Measurements from ENCODE around the gene DNMT1.
"Not testable (repeated sequence)": the region's sequence is repeated elsewhere in the genome, so short reads cannot be mapped to it uniquely, and the experiment has no call there.

DNMT1 gene

DNA sequence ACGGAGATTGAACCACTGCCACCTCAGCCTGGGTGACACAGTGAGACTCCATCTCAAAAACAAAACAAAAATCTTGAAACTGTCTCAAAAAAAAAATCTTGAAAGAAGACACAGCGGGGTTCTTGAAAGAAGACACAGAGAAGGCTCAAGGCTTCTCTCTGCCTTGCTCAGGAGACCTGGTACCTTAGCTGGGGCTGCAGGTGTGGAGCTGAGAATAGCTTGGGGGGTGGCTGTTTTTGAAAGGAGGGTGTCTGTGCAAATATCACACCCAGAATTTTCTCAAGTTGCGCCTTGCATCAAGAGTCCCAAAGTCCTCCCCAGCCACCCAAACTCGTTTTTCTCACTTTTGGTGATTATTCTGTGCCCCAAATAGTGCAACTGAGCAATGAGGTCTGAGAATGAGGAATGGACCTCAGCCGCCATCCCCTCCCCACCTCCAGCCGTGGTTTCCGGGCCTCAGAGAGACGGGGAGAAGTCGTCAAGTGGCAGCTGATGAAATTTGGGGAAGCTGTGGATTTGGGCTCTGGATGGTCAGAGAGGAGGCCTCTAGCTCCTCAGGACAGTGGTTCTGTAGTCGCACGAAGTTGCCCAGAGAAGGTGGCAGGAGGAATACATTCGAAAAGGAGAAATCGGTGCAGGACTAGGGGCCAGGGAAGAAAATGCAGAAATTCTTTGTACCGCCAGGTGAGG lies 27.6 kb upstream of the DNMT1 start:
- in situ Hi-C loops (cut with MboI; ENCODE audit: low sequenced_read_pairs), result no loop called here

DNA sequence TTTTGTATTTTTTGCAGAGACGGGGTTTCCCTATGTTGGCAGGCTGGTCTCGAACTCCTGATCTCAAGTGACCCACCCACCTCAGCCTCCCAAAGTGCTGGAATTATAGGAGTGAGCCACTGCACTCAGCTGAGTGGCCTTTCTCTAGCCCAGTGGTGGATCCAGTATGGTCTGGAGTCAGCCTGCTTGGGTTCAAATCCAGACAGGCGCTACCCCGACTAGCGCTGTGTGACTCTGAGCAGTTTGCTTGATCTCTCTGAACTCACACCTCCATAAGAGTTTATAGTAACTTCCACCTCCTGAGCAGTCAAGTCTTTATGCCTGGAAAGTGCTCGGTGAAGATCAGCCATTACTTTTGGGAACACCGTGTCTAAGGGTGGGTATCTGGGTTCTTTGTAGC lies 25.9 kb upstream of the DNMT1 start:
- in situ Hi-C loops (cut with MboI; ENCODE audit: low sequenced_read_pairs), result no loop called here

DNA sequence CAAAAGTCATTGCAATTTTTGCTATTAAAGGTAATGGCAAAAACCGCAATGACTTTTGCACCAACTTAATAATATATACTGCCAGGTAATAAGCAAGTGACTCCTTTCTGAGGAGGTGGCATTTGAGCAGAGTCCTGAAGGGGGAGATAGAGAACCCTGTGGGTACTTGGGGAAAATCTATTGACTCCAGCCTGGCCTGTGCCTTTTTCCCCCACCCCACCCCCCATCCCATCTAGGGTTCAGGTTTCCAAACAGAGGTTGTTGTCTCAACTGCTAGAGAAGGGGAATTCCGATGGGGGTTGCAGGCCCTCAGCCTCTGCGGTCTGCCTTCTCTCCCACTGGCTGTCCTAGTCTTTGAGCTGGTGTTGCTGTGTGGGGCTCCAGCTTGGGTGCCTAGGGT lies 24.9 kb upstream of the DNMT1 start:
- in situ Hi-C loops (cut with MboI; ENCODE audit: low sequenced_read_pairs), result no loop called here

DNA sequence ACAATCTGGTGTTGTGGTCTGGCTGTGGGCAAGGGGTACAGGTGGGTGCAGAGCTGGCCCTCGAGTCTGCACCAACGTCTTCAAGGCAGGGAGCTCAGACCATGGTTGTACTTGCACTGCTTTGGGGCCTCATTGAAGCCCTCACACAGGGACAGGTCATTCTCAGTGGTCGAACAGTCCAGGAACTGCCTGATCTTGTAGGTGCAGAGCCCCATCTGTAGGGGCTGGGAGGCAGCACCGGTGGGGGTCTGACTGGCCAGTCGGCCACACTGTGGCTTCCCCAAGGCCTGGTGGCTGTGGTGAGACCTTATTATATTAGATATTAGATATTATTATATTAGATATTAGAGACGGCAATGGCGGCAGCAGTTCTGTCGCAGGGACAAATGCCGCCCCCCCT lies 22.3 kb upstream of the DNMT1 start:
- in situ Hi-C loops (cut with MboI; ENCODE audit: low sequenced_read_pairs), result no loop called here

DNA sequence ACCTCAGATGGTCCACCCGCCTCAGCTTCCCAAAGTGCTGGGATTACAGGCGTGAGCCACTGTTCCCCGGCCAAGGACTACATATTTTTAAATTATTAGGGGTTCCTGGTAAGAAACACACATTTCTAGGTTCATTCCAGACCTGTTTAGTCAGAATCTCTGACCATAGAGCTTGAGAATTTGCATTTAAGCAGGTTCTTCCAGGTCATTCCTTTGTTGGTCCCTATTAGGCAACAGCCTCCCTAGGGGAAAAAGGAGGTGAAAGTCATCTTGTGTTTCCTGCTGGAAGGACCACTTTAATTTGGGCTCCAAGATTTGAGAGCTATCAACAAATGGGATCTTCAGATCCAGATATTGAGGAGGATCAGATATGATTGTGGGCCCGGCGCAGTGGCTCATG lies 20.0 kb upstream of the DNMT1 start:
- in situ Hi-C loops (cut with MboI; ENCODE audit: low sequenced_read_pairs), result no loop called here

DNA sequence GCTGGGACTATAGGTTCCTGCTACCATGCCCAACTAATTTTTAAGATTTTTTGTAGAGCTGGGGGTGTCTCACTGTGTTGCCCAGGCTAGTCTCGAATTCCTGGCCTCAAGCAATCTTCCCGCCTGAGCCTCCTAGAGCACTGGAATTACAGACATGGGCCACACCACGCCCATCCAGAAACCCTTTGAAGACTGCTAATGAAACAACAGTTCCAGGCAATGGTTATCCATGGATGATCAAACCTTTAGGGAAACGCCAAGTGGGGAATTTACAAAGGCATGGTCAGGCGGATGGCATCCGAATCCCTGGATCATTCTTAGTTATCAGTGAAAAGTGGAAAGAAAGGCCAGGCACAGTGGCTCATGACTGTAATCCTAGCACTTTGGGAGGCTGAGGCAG lies 16.9 kb upstream of the DNMT1 start:
- in situ Hi-C loops (cut with MboI; ENCODE audit: low sequenced_read_pairs), result no loop called here

DNA sequence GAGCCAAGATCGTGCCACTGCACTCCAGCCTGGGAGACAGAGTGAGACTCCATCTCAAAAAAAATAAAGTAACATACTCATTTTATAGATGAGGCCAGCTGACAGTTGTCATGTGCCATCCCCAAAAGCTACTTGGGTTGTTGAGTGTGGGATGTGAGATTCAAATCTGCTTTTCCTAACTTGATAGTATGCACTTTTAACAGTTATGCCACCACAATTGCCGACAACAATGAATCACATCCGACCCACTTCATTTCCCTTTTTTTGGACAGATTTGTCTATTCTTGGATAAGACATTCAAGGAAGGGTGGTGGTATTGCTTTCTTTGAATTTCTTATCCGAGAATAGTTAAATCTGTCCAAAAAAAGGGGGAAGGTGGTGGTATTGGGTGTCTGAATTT lies 16.3 kb upstream of the DNMT1 start:
- in situ Hi-C loops (cut with MboI; ENCODE audit: low sequenced_read_pairs), result no loop called here

DNA sequence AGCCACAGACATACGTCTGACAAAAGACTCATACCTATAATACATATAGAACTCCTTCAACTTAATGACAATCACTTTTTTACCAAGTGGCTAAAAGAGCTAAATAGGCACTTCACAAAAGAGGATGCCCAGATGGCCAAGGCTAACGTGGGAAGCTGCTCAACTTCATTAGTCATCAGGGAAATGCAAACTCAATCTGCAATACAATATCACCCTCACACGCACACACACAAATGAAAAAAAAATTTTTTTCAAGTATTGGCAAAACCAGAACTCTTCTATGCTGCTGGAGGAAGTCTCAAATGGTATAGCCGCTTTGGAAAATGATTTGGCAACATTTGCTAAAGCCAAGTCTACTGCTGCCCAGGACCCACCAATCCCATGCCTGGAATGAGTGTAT lies 14.6 kb upstream of the DNMT1 start:
- in situ Hi-C loops (cut with MboI; ENCODE audit: low sequenced_read_pairs), result no loop called here

DNA sequence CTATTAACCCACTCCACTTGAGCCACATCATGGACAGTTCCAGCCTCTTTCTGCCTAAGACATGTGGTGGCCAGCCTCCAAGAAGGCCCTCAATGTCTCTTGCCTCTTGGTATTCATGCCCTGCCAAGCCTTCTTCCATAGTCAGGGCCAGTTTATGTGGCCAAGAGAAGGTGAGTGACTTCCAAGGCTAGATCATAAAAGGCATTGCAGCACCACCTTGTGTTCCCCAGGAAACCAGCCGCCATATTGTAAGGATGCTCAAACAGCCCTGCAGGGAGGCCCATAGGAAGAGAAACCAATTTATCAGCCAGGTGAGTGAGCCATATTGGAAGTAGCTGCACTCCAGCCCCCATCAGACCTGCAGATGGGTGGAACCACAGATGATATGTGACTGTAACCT lies 12.3 kb upstream of the DNMT1 start:
- in situ Hi-C loops (cut with MboI; ENCODE audit: low sequenced_read_pairs), result no loop called here

DNA sequence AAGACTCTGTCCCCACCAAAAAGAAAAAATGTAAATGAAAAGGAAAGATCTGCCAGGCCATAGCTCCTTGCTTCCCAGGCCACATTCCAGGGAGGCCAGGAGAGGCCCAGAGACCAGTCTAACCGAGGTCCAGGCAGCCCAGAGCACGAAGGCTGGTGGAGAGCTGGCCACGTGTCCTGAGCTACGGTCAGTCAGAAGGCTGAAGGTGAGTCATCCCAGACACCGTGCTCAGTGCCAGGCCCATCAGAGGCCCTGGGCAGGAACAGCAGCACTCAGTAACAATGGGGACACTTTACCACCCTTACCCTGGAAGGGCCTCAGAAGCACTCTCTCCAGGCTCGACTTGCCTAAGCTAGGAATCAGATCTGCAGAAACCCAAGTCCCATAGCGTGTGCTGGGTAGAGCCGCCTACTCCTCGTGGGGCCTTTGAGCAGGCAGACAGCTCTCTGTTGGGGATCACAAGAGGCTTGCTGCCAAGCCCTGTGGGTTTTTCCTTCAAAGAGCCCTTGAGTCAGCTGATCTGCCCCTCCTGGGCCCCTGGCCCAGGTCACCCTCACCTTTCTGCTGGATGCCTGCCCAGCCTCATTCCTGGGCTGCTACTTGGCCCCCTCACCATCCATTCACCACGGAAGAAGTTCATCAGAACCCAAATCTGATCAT lies 11.6 kb upstream of the DNMT1 start:
- in situ Hi-C loops (cut with MboI; ENCODE audit: low sequenced_read_pairs), result no loop called here

DNA sequence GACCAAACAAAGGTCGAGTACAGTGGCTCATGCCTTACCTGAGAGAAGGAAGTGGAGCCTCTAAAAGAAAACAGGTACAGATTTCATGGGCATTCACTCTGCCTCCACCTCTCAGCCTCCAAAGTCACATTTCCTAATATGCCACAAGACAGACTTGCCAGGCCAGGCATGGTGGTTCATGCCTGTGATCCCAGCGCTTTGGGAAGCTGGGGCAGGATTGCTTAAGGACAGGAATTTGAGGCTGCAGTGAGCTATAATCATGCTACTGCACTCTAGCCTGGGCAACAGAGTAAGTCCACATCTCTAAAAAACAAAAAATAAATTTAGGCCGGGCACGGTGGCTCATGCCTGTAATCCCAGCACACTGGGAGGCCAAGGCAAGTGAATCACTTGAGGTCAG lies 10.9 kb upstream of the DNMT1 start:
- in situ Hi-C loops (cut with MboI; ENCODE audit: low sequenced_read_pairs), result no loop called here

DNA sequence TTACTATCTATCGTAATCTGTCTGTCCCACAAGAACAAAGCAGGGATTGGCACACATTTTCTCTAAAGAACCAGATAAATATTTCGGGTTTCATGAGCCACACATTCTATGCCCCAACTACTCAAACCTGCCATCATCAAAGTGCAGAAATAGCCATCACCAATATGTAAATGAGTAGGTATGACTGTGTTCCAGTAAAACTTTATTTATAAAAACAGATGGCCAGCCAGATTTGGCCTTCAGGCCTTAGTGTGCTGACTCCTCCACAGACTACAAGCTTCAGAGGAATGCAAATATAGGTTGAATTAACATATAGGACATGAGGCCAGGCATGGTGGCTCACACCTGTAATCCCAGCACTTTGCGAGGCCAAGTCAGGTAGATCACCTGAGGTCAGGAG lies 8.9 kb upstream of the DNMT1 start:
- in situ Hi-C loops (cut with MboI; ENCODE audit: low sequenced_read_pairs), result no loop called here

DNA sequence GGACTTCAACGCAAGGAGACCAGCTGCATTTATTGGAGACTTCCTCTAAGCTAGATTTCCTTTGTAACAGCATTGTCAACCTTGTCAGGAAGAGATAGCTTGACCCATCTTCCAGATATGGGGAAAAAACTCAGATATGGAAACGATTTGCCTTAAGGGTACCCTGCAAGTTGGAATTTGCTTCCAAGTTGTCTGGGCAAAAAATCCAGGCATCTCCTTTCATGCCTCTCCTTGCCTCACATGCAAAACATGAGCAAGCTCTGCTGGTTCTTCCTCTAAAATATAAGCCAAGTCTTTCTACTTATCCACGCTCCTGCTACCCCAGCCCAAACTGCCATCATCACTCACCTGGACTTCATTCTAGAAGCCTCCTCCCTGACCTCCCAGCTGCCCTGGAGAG lies 6.4 kb upstream of the DNMT1 start:
- in situ Hi-C loops (cut with MboI; ENCODE audit: low sequenced_read_pairs), result no loop called here

DNA sequence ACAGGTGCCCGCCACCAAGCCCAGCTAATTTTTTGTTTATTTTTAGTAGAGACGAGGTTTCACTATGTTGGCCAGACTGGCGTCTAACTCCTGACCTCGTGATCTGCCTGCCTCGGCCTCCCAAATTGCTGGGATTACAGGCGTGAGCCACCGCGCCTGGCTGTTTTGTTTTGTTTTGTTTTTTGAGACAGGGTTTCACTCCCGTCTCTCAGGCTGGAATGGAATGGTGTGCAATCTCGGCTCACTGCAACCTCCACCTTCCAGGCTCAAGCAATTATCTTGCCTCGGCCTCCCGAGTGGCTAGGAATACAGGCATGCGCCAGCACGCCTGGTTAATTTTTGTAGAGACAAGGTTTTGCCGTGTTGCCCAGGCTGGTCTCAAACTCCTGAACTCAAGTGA lies 5.3 kb upstream of the DNMT1 start:
- in situ Hi-C loops (cut with MboI; ENCODE audit: low sequenced_read_pairs), result not testable (repeated sequence)

DNA sequence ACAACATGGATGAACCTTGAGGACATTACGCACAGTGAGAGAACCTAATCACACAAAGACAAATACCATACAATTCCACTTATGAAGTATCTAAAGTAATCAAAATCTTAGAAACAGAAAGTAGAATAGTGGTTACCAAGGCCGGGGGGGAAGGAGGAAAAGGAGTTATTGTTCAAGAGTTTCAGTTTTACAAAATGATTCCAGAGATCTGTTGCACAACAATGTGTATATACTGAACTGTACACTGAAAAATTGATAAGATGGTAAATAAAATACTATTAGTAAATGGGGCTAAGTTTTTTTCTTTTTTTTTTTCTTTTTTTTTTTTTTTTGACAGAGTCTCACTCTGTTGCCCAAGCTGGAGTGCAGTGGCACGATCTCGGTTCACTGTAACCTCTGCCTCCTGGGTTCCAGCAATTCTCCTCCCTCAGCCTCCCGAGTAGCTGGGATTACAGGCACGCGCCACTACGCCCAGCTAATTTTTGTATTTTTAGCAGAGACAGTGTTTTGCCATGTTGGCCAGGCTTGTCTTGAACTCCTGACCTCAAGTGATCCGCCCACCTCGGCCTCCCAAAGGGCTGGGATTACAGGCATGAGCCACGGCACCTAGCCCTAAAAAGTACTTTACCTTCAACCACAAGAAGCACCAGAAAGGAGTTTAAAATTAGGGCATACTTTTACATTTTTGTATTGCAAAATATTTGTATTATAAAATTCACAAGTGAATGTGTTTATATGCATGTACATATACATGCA lies 4.3 kb upstream of the DNMT1 start:
- in situ Hi-C loops (cut with MboI; ENCODE audit: low sequenced_read_pairs), result not testable (repeated sequence)

DNA sequence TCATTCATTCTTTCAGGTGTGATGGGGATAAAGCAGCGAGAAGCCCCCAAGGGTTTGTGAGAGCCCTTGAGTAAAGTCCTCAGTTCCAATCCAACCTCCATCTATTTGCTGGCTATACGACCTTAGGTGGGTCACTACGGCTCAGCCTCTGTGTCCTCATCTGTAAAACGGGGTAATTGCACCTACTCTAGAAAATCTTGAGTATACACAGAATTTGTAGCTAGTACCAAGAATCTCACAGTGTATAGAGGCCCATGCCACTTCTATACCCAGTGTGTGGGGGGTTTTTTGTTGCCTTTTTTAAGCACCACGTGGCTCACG lies 406 bp upstream of the DNMT1 start:
- in situ Hi-C loops (cut with MboI; ENCODE audit: low sequenced_read_pairs), result no loop called here

DNA sequence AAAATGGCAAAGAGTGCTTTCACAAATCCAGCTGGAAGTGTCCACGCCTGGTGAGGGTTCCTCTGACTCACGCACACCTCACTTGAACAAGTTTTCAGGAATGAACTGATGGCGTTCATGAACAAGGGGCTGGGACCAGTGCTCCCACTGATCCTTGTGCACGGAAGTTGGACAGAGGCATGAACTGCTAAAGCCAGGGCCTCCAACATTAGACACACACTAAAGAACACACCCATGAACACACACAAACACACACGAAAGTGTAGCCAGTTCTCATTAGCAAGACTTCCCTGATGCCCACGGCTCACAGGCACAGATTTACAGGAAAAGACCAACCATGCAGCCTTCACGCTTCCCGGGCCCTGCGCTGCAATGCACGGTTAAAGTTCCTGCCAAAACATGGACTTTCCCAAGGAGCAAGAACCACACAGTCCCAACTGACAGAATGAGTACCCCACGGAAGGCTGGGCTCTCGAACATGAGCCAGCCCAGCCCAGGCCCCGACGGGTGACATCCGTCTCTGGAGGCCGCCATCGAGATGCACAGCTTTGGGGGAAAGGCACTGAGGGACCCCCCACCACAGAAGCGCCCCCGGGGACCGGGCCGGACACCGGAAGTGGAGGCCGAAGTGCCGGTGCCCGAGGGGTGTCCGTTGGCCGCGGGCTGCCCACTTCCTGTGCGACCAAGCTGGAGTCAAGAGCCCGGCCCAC lies 808 bp downstream of the DNMT1 start:
- in situ Hi-C loops (cut with MboI; ENCODE audit: low sequenced_read_pairs), result no loop called here

DNA sequence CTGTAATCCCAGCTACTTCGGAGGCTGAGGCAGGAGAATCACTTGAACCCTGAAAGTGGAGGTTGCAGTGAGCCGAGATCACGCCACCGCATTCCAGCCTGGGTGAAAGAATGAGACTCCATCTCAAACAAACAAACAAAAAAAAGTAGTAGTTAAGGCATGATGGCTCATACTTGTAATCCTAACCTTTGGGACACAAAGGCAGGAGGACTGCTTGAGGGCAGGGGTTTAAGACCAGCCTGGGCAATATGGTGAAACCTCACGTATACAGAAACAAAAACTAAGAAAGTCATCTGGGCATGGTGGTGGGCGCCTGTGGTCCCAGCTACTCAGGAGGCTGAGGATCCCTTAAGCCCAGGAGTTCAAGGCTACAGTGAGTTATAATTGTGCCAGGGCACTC lies 1.8 kb downstream of the DNMT1 start:
- in situ Hi-C loops (cut with MboI; ENCODE audit: low sequenced_read_pairs), result no loop called here

DNA sequence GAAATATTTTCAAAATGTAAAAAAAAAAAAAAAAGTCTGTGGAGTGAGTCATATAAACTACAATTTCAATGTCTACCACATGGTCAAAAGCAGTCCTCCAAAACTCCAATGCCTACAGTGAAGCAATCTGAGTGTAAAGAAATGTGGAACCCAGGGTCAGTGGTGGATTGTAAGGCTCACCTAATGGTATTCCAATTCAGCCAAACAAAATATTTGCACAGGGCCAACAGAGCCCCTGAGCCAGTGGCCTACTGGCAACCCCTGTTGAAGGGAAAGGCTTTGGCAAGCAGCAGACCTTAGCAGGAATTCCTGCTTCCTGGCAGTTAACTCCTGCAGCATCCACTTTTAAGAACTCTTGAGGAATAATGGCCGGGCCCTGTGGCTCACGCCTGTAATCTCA lies 3.4 kb downstream of the DNMT1 start:
- in situ Hi-C loops (cut with MboI; ENCODE audit: low sequenced_read_pairs), result no loop called here

DNA sequence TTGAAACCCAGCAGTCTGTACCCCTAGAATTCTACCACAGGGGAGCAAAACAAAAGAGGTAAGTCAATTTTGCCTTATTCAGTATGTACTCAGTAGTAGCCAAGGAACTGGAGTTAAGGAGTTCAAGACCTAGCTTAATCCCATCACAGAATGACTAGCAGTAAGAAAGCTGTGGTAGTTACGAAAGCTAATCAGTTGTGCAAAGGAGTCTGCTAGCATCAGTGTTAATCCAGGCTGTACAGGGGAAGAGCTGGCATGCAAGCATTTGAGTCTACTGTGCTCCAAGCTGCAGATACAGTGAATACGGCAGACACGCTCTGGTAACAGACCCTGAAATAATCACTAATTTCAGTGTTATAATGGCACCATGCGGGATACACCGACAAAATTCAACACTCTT lies 4.7 kb downstream of the DNMT1 start:
- in situ Hi-C loops (cut with MboI; ENCODE audit: low sequenced_read_pairs), result no loop called here

DNA sequence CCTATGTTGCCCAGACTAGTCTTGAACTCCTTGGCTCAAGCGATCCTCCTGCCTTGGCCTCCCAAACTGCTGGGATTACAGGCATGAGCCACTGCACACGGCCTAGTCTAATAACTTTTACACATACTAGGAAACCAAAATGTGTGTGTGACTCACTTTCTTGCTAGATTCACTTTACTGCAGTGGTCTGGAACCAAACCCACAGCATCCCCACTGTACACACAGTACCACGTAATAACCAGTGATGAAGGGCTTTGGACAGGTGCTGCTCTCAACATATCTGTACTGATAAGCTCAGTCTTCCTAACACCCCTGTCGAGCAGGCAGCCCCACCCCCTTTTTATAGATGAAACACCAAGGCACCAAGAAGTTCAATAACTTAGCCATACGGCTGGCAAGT lies 5.1 kb downstream of the DNMT1 start:
- in situ Hi-C loops (cut with MboI; ENCODE audit: low sequenced_read_pairs), result no loop called here

DNA sequence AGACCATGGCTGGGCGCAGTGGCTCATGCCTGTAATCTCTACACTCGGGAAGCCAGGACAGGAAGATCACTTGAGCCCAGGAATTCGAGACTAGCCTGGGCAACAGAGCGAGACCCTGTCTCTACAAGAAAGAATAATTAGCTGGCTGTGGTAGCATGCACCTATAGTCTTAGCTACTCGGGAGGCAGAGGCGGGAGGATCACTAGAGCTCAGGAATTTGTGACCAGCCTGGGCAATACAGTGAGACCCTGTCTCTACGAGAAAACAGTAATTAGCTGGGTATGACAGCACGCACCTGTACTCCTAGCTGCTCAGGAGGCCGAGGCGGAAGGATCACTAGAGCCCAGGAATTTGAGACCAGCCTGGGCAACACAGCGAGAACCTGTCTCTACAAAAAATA lies 7.4 kb downstream of the DNMT1 start:
- in situ Hi-C loops (cut with MboI; ENCODE audit: low sequenced_read_pairs), result no loop called here
